ENCODE data around the gene LHX6.

The LHX6 gene

GRCh38 chr9:122219856-122220672 is 8.7 kb downstream of the LHX6 start:
- no peak for DNase-seq (ENCODE audit: low read depth)
- no peak overlapping the region for H3K4me3 ChIP-seq (ENCODE audit: low read length)
- TF ChIP-seq, protein P1, sequence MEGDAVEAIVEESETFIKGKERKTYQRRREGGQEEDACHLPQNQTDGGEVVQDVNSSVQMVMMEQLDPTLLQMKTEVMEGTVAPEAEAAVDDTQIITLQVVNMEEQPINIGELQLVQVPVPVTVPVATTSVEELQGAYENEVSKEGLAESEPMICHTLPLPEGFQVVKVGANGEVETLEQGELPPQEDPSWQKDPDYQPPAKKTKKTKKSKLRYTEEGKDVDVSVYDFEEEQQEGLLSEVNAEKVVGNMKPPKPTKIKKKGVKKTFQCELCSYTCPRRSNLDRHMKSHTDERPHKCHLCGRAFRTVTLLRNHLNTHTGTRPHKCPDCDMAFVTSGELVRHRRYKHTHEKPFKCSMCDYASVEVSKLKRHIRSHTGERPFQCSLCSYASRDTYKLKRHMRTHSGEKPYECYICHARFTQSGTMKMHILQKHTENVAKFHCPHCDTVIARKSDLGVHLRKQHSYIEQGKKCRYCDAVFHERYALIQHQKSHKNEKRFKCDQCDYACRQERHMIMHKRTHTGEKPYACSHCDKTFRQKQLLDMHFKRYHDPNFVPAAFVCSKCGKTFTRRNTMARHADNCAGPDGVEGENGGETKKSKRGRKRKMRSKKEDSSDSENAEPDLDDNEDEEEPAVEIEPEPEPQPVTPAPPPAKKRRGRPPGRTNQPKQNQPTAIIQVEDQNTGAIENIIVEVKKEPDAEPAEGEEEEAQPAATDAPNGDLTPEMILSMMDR (conservative IDR thresholded peaks at IDR 0.05; ENCODE audit: low read depth, low read length), result no peak

- no peak overlapping the region for H3K4me3 ChIP-seq (ENCODE audit: low read length)
- no peak for DNase-seq (ENCODE audit: low read depth)
- TF ChIP-seq, protein P1 (conservative IDR thresholded peaks at IDR 0.05; ENCODE audit: low read depth, low read length), result no peak
These were observed 9.6 kb downstream of the LHX6 start for GRCh38 chr9:122218935-122219855.

GRCh38 chr9:122218071-122218934 is 10.5 kb downstream of the LHX6 start:
- no peak for DNase-seq (ENCODE audit: low read depth)
- H3K4me3 ChIP-seq (ENCODE audit: low read length), result no peak overlapping the region

DNA sequence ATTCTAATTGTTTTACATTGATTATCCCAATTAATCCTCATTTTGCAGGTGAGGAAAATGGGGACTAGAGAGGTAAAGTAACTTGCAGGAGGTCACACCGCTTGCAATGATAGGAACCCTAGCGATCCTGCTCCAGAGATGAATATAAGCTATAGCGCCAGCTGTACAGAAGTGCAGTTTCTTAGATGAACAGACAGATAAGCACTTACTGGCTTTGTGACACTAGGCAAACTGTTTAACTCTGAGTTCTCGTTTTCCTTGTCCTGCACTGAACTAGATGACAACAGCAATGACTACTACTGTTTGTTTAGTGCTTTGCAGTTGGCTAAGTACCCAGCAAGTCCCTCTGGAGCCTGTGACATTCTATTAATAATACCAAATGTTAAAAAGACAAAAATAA is 11.1 kb downstream of the LHX6 start:
- no peak overlapping the region for H3K4me3 ChIP-seq (ENCODE audit: low read length)
- DNase-seq (ENCODE audit: low read depth), result no peak
- TF ChIP-seq, protein P1 (conservative IDR thresholded peaks at IDR 0.05; ENCODE audit: low read depth, low read length), result no peak

More at GRCh38 chr9:122218071-122218934, 10.5 kb downstream of the LHX6 start:
- TF ChIP-seq, protein P1 (conservative IDR thresholded peaks at IDR 0.05; ENCODE audit: low read depth, low read length), result no peak

GRCh38 chr9:122216798-122217418 is 11.8 kb downstream of the LHX6 start:
- TF ChIP-seq, protein P1 (conservative IDR thresholded peaks at IDR 0.05; ENCODE audit: low read depth, low read length), result no peak
- H3K4me3 ChIP-seq (ENCODE audit: low read length), result no peak overlapping the region
- no peak for DNase-seq (ENCODE audit: low read depth)

DNA sequence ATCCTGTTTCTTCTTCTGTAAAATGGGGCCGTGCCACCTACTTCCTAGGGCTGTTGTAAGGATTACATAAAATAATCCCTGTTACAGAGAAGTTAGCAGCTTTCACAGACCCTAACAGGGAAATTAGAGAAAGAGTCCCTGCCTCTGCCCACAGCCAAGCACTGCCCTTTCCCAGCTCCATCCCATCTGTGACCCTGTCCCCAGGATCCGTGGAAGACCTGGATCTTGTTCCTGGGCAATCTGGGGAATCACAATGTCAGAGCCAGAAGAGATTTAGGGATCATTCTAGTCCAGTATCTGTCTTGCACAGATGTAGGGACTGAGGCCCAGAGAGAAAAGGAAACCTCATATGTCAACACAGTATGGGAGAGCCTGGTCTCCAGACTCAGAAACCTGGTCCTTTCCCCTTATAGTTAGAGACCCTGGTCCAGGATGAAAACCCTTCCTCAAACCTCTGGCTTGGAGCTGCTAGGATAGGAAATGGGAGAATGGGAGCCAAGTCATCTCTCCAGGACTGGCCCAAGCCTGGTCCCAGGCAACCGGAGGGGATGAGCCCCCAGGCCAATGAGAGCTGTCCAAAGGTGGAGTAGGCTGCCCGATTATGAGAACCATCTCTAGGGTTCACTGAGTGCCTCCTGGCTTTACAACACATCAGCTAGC is 12.5 kb downstream of the LHX6 start:
- no peak for DNase-seq (ENCODE audit: low read depth)
- no peak overlapping the region for H3K4me3 ChIP-seq (ENCODE audit: low read length)
- TF ChIP-seq, protein P1 (conservative IDR thresholded peaks at IDR 0.05; ENCODE audit: low read depth, low read length), result no peak
